Measurements from ENCODE around the gene SKI. TPM values are rescaled to one million over a fixed set of nuclear protein-coding genes. Genes with fewer than 3 reads are reported as not detected.

Gene SKI
- total and polyA plus RNA-seq, 2 of the 8 experiments (the other 6 are each of a cell fraction or from before 2014, with no cell fraction given): 8.3 to 87.6 TPM

- no peak within 1 kb of the TSS for H2AK5ac ChIP-seq (ENCODE audit: low read depth, low read length)
- H3K9me3 ChIP-seq (ENCODE audit: insufficient read depth in 2 of 2, low read depth in 1 of 2, low read length in 1 of 2): no peaks in the 10 kb centered on the region
- H3K23ac ChIP-seq (ENCODE audit: insufficient read length): no peak within 1 kb of the TSS
- H3K27me3 ChIP-seq (replicated peaks in 1 of 4; ENCODE audit: control insufficient read depth in 3 of 4, extremely low read depth in 1 of 4, insufficient read depth in 3 of 4, low read length in 3 of 4): no peaks in the 10 kb centered on the region
- H3K36me3 ChIP-seq (ENCODE audit: control insufficient read depth in 2 of 4, insufficient read depth in 4 of 4, low read length in 3 of 4): peaks cover 0 to 3% (median 1%) of the 10 kb centered on the region in 4 experiments; a peak in 3 of 8 replicates
- peak within 1 kb of the TSS; percentile 87 for H4K8ac ChIP-seq (ENCODE audit: extremely low read depth, insufficient read depth, low read length)
- H3K4me2 ChIP-seq (ENCODE audit: insufficient read depth in 1 of 2, low read depth in 2 of 2, low read length in 2 of 2): peak within 1 kb of the TSS; percentile 1 to 79
- H3K9ac ChIP-seq (replicated peaks in 1 of 4; ENCODE audit: extremely low read depth in 1 of 4, low read depth in 3 of 4, low read length in 3 of 4): peak within 1 kb of the TSS; percentile 13 to 54 (median 28); a peak in 3 of 7 replicates
- peaks cover 4% of the 10 kb centered on the region; the same call in 1 of the 2 replicates for H3K23me2 ChIP-seq (ENCODE audit: low read depth, low read length)
- TF ChIP-seq JUND (IDR thresholded peaks at IDR 0.05; ENCODE audit: low read length) (no peak), TAF1 (IDR thresholded peaks at IDR 0.05; ENCODE audit: low read depth, low read length) (0 out of 2 replicates have a peak, but pooled peaks have one; percentile 20), POLR2A (IDR thresholded peaks at IDR 0.05; ENCODE audit: control extremely low read depth in 1 of 2, low read depth in 2 of 2, low read length in 2 of 2) (peak in 1 of 2 experiments; percentile 55; a peak in 2 of 3 replicates), PHF8 (conservative IDR thresholded peaks at IDR 0.05; ENCODE audit: low read depth, low read length) (peak; percentile 59; the same call in 1 of the 2 replicates)
- H3K4me1 ChIP-seq (replicated peaks in 1 of 4; ENCODE audit: control insufficient read depth in 3 of 4, insufficient read depth in 4 of 4, low read length in 3 of 4): peaks cover 0 to 22% (median 8%) of the 10 kb centered on the region in 4 experiments; a peak in 6 of 7 replicates
- peak within 1 kb of the TSS; percentile 90 for H3K18ac ChIP-seq (ENCODE audit: extremely low read depth, low read length)
- peak within 1 kb of the TSS; percentile 78 for H3K4ac ChIP-seq (replicated peaks; ENCODE audit: insufficient read length, low read depth, low read length)
- no peak within 1 kb of the TSS for H2BK20ac ChIP-seq (ENCODE audit: low read length)
- DNase-seq (ENCODE audit: low read depth in 1 of 2, low spot score in 2 of 2) (no peak), FAIRE-seq (no peak)
- H3K4me3 ChIP-seq (ENCODE audit: extremely low read depth in 1 of 4, insufficient read depth in 2 of 4, low read depth in 3 of 4, low read length in 4 of 4): peak within 1 kb of the TSS; percentile 51 to 74 (median 60)
- ChIA-PET CTCF (ENCODE audit: partially characterized antibody) (interaction anchor here (0.7 to 14.1 kb wide), 40 partner anchors 9 to 248 kb away, joined by 3 to 154 read pairs (median 5); no protein-coding TSS in a partner anchor), POLR2A (ENCODE audit: partially characterized antibody) (interaction anchor here (0.6 to 2.1 kb wide), 10 partner anchors 10 to 187 kb away, joined by 3 to 16 read pairs (median 4); no protein-coding TSS in a partner anchor)
- H3K14ac ChIP-seq (ENCODE audit: insufficient read length): no peak within 1 kb of the TSS
- H2BK12ac ChIP-seq (ENCODE audit: low read depth, low read length): peak within 1 kb of the TSS; percentile 50; the same call in 1 of the 2 replicates
- peaks cover 2% of the 10 kb centered on the region; the same call in 1 of the 2 replicates for H3K79me1 ChIP-seq (ENCODE audit: low read depth, low read length)
- peak within 1 kb of the TSS; percentile 92 for H4K5ac ChIP-seq (ENCODE audit: insufficient read length, low read depth, low read length)
- peak within 1 kb of the TSS; percentile 43 for H2BK120ac ChIP-seq (replicated peaks; ENCODE audit: low read depth, low read length)
- peak within 1 kb of the TSS; percentile 9; the same call in 1 of the 2 replicates for H3K27ac ChIP-seq (ENCODE audit: low read depth, low read length)
- WGBS, 2 experiments (ENCODE audit: extremely low coverage in 1 of 2, insufficient coverage in 1 of 2, insufficient read length in 1 of 2, insufficient replicate concordance in 2 of 2, low coverage in 1 of 2, low lambda C conversion rate in 2 of 2, missing lambda C conversion rate in 1 of 2): 0% methylated on average over 4 of the region's 63 CpGs; no CpG with 5 or more reads in 1 of the 2 experiments
- peak within 1 kb of the TSS; percentile 81 for H4K91ac ChIP-seq (replicated peaks; ENCODE audit: insufficient read length, low read length)
- no peak within 1 kb of the TSS for H2BK15ac ChIP-seq (ENCODE audit: low read length)
- no peak within 1 kb of the TSS; the same call in 1 of the 2 replicates for H2AFZ ChIP-seq (ENCODE audit: low read length)
- H2BK5ac ChIP-seq (ENCODE audit: low read depth, low read length): peak within 1 kb of the TSS; percentile 75; the same call in 1 of the 2 replicates
- H3K56ac ChIP-seq (replicated peaks; ENCODE audit: insufficient read length, low read depth, low read length): peak within 1 kb of the TSS; percentile 77
- H3K79me2 ChIP-seq (ENCODE audit: control insufficient read depth in 1 of 2, insufficient read depth in 2 of 2, low read length in 2 of 2): peaks cover 0 to 26% of the 10 kb centered on the region in 2 experiments; a peak in 1 of 4 replicates
- peaks cover 4 to 9% of the 10 kb centered on the region in 2 experiments for H4K20me1 ChIP-seq (replicated peaks in 1 of 2; ENCODE audit: control insufficient read depth in 1 of 2, insufficient read depth in 2 of 2, low read length in 2 of 2)
Observed at GRCh38 chr1:2194319-2194897, 33.7 kb upstream of the SKI start, which contains the start of gene FAAP20. Gene FAAP20 (minus strand): TSS chr1:2194772. CDS start chr1:2194749, 23 bp downstream.

All from H1 (cell line).